ENCODE results near the gene CCL19. TPM values are rescaled to one million over a fixed set of nuclear protein-coding genes. Genes with fewer than 3 reads are reported as not detected.

CCL19 gene
- polyA plus RNA-seq, 1 of the 3 experiments (the other 2 are of a cell fraction): not detected

- H3K79me2 ChIP-seq (ENCODE audit: insufficient read depth): no peaks in the 10 kb centered on the region
- DNase-seq: peak; percentile 86
- H3K4me1 ChIP-seq (ENCODE audit: control insufficient read depth in 1 of 2, insufficient read depth in 2 of 2, low read depth in 1 of 2, low read length in 1 of 2): peaks cover 0 to 4% of the 10 kb centered on the region in 2 experiments; a peak in 1 of 4 replicates
- ChIA-PET CTCF (interaction anchor here (0.6 to 5.8 kb wide), 23 partner anchors 8 to 293 kb away, joined by 3 to 57 read pairs (median 5); partner anchors contain the start of genes CCL19, CCL21, CCL27 and DCTN3), POLR2A (interaction anchor here (0.9 kb wide), 1 partner anchor 15 kb away, joined by 3 read pairs; no protein-coding TSS in a partner anchor)
- H3K4me3 ChIP-seq (ENCODE audit: low read depth in 2 of 2, low read length in 1 of 2): peak overlapping the region; percentile 54 to 58
- H3K9me3 ChIP-seq: no peaks in the 10 kb centered on the region
- no peaks in the 10 kb centered on the region for H3K27me3 ChIP-seq (ENCODE audit: insufficient read depth)
- no peaks in the 10 kb centered on the region for H4K20me1 ChIP-seq (ENCODE audit: insufficient read depth)
- H3K4me2 ChIP-seq: peak overlapping the region; percentile 75
- no peaks in the 10 kb centered on the region for H3K36me3 ChIP-seq (replicated peaks in 1 of 2; ENCODE audit: control insufficient read depth in 1 of 2, insufficient read depth in 2 of 2, low read length in 1 of 2)
- H3K9me2 ChIP-seq: no peaks in the 10 kb centered on the region
- peak overlapping the region in 1 of 2 experiments; percentile 18; a peak in 2 of 4 replicates for H3K27ac ChIP-seq (ENCODE audit: low read depth in 2 of 2, low read length in 1 of 2)
- H3K9ac ChIP-seq: peak overlapping the region; percentile 30; the same call in 1 of the 2 replicates
- H3F3A ChIP-seq (replicated peaks; ENCODE audit: insufficient read depth): no peaks in the 10 kb centered on the region
- WGBS (ENCODE audit: low lambda C conversion rate): 60% methylated on average over 8 of the region's 52 CpGs
- H2AFZ ChIP-seq (ENCODE audit: low read depth): peak overlapping the region; percentile 62; the same call in 1 of the 2 replicates
- 0 out of 2 replicates have a peak, but pooled peaks have one; percentile 18 for TF ChIP-seq MXI1 (IDR thresholded peaks at IDR 0.05; ENCODE audit: low read depth, low read length)
- no peak for TF ChIP-seq TCF12 (IDR thresholded peaks at IDR 0.05)
- no peak for TF ChIP-seq GABPA (IDR thresholded peaks at IDR 0.05; ENCODE audit: low read depth)
- no peak for TF ChIP-seq MAX (IDR thresholded peaks at IDR 0.05; ENCODE audit: low read depth)
- TF ChIP-seq, protein P1, sequence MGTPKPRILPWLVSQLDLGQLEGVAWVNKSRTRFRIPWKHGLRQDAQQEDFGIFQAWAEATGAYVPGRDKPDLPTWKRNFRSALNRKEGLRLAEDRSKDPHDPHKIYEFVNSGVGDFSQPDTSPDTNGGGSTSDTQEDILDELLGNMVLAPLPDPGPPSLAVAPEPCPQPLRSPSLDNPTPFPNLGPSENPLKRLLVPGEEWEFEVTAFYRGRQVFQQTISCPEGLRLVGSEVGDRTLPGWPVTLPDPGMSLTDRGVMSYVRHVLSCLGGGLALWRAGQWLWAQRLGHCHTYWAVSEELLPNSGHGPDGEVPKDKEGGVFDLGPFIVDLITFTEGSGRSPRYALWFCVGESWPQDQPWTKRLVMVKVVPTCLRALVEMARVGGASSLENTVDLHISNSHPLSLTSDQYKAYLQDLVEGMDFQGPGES (IDR thresholded peaks at IDR 0.05; ENCODE audit: low read depth, low read length): no peak
- no peak for TF ChIP-seq POLR2AphosphoS5 (IDR thresholded peaks at IDR 0.05; ENCODE audit: low read depth, low read length)
- TF ChIP-seq TEAD4 (IDR thresholded peaks at IDR 0.05; ENCODE audit: borderline replicate concordance, insufficient read depth): no peak
- TF ChIP-seq, protein P2, sequence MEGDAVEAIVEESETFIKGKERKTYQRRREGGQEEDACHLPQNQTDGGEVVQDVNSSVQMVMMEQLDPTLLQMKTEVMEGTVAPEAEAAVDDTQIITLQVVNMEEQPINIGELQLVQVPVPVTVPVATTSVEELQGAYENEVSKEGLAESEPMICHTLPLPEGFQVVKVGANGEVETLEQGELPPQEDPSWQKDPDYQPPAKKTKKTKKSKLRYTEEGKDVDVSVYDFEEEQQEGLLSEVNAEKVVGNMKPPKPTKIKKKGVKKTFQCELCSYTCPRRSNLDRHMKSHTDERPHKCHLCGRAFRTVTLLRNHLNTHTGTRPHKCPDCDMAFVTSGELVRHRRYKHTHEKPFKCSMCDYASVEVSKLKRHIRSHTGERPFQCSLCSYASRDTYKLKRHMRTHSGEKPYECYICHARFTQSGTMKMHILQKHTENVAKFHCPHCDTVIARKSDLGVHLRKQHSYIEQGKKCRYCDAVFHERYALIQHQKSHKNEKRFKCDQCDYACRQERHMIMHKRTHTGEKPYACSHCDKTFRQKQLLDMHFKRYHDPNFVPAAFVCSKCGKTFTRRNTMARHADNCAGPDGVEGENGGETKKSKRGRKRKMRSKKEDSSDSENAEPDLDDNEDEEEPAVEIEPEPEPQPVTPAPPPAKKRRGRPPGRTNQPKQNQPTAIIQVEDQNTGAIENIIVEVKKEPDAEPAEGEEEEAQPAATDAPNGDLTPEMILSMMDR (IDR thresholded peaks at IDR 0.05): peak; percentile 67
- peak; percentile 51 for TF ChIP-seq RAD21 (IDR thresholded peaks at IDR 0.05; ENCODE audit: low read length)
- TF ChIP-seq SMC3 (IDR thresholded peaks at IDR 0.05; ENCODE audit: low read depth, low read length): peak; percentile 22; the same call in 1 of the 2 replicates
Measured at GRCh38 chr9:34701023-34701768, 10.1 kb upstream of the CCL19 start.

- no peak overlapping the region for H2AFZ ChIP-seq (ENCODE audit: low read depth)
- ChIA-PET CTCF (interaction anchor here (1.0 to 1.5 kb wide), 2 partner anchors 20 to 81 kb away, joined by 3 to 4 read pairs; no protein-coding TSS in a partner anchor), POLR2A (no interaction called here)
- no peaks in the 10 kb centered on the region for H3K79me2 ChIP-seq (ENCODE audit: insufficient read depth)
- H3K4me1 ChIP-seq (ENCODE audit: control insufficient read depth in 1 of 2, insufficient read depth in 2 of 2, low read depth in 1 of 2, low read length in 1 of 2): no peaks in the 10 kb centered on the region; a peak in 1 of 4 replicates
- H3K9me3 ChIP-seq: no peaks in the 10 kb centered on the region
- no peak overlapping the region for H3K4me3 ChIP-seq (ENCODE audit: low read depth in 2 of 2, low read length in 1 of 2)
- no peaks in the 10 kb centered on the region for H3K36me3 ChIP-seq (replicated peaks in 1 of 2; ENCODE audit: control insufficient read depth in 1 of 2, insufficient read depth in 2 of 2, low read length in 1 of 2)
- no peak overlapping the region for H3K9ac ChIP-seq
- TF ChIP-seq CHD2 (IDR thresholded peaks at IDR 0.05; ENCODE audit: low read length, partially characterized antibody) (no peak), TEAD4 (IDR thresholded peaks at IDR 0.05; ENCODE audit: borderline replicate concordance, insufficient read depth) (no peak), GATA2 (CRISPR knock-in tag; IDR thresholded peaks at IDR 0.05) (no peak), YY1 (IDR thresholded peaks at IDR 0.05; ENCODE audit: low read depth) (no peak), SIN3A (IDR thresholded peaks at IDR 0.05; ENCODE audit: borderline replicate concordance, low read depth, low read length) (no peak), JUND (IDR thresholded peaks at IDR 0.05) (no peak), RFX5 (IDR thresholded peaks at IDR 0.05; ENCODE audit: low read length) (no peak), MEF2A (IDR thresholded peaks at IDR 0.05; ENCODE audit: borderline replicate concordance, low read depth) (no peak)
- TF ChIP-seq, protein P3, sequence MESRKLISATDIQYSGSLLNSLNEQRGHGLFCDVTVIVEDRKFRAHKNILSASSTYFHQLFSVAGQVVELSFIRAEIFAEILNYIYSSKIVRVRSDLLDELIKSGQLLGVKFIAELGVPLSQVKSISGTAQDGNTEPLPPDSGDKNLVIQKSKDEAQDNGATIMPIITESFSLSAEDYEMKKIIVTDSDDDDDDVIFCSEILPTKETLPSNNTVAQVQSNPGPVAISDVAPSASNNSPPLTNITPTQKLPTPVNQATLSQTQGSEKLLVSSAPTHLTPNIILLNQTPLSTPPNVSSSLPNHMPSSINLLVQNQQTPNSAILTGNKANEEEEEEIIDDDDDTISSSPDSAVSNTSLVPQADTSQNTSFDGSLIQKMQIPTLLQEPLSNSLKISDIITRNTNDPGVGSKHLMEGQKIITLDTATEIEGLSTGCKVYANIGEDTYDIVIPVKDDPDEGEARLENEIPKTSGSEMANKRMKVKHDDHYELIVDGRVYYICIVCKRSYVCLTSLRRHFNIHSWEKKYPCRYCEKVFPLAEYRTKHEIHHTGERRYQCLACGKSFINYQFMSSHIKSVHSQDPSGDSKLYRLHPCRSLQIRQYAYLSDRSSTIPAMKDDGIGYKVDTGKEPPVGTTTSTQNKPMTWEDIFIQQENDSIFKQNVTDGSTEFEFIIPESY (IDR thresholded peaks at IDR 0.05; ENCODE audit: borderline replicate concordance, low read depth): no peak
- DNase-seq: no peak
- H3K4me2 ChIP-seq: no peak overlapping the region
- no peaks in the 10 kb centered on the region for H3K9me2 ChIP-seq
- no peak overlapping the region for H3K27ac ChIP-seq (ENCODE audit: low read depth in 2 of 2, low read length in 1 of 2)
- no peaks in the 10 kb centered on the region for H3K27me3 ChIP-seq (ENCODE audit: insufficient read depth)
- no peaks in the 10 kb centered on the region for H4K20me1 ChIP-seq (ENCODE audit: insufficient read depth)
- H3F3A ChIP-seq (replicated peaks; ENCODE audit: insufficient read depth): no peaks in the 10 kb centered on the region
Measured at GRCh38 chr9:34694811-34695210, 3.7 kb upstream of the CCL19 start.

Data from SK-N-SH (cell line).